Gastrocnemius medialis (tissue), 4 donors: ENCODE measurements around the gene DCHS2. TPM values are rescaled to one million over a fixed set of nuclear protein-coding genes. Genes with fewer than 3 reads are reported as not detected.

Experiments
- ATAC-seq, 2 donors: fragments of 150-250 bp; one replicate each; pipeline ENCODE4 v1.9.1; 2016
- DNase-seq, 2 donors: peaks; one replicate each; pipeline ENCODE4 v3.0.0-alpha.2; 2019
- H3K27ac ChIP-seq, 4 donors: fragments of 200-600 bp; sonication (generic); 1 replicate in 1 of 4; 2 replicates in 3 of 4; pipeline ENCODE4 v1.5.1; 2016 to 2018; ENCODE audit warnings: mild to moderate bottlenecking in 2 of 4, moderate library complexity in 1 of 4
- H3K27me3 ChIP-seq, 3 donors: fragments of 200-600 bp; sonication (generic) in 2 of 3; 1 replicate in 1 of 3; 2 replicates in 2 of 3; pipeline versions ENCODE4 v1.5.1 to v1.6.0; 2016 to 2019; ENCODE audit warnings: mild to moderate bottlenecking in 1 of 3, moderate library complexity in 1 of 3
- H3K36me3 ChIP-seq, 2 donors: fragments of 200-600 bp; sonication (generic) in 1 of 2; one replicate each; pipeline ENCODE4 v1.5.1; 2017 to 2018
- H3K4me1 ChIP-seq, 2 donors: fragments of 200-600 bp; sonication (generic) in 1 of 2; one replicate each; pipeline ENCODE4 v1.5.1; 2016 to 2017; ENCODE audit warnings: mild to moderate bottlenecking in 2 of 2
- H3K4me3 ChIP-seq, 4 donors: fragments of 200-600 bp; sonication (generic) in 3 of 4; 1 replicate in 1 of 4; 2 replicates in 3 of 4; pipeline ENCODE4 v1.5.1; 2016 to 2019; ENCODE audit warnings: mild to moderate bottlenecking in 2 of 4
- H3K9me3 ChIP-seq, 3 donors: fragments of 200-600 bp; sonication (generic) in 2 of 3; 1 replicate in 1 of 3; 2 replicates in 2 of 3; pipeline ENCODE4 v1.5.1; 2016 to 2019
- POLR2A ChIP-seq, 2 donors: fragments of 450-650 bp; IDR thresholded peaks; one replicate each; pipeline ENCODE4 v1.6.1; 2017; ENCODE audit warnings: antibody characterized with exemption in 2 of 2, mild to moderate bottlenecking in 2 of 2, moderate library complexity in 2 of 2
- in situ Hi-C, 4 donors: fragments of 200-750 bp; cut with MboI; loops; one replicate each; pipeline versions ENCODE4 v1.15.0 to v1.8.0; 2017; ENCODE audit warnings: low sequenced_read_pairs in 4 of 4
- intact Hi-C: fragments of 100-400 bp; cut with DNase I; formaldehyde crosslinking; loops from one replicate; pipeline ENCODE4 v1.15.1; 2023; ENCODE audit warnings: low total_unique reads
- total RNA-seq, 4 donors: library from RNA; depleted of rRNA; stranded (reverse); fragments of >200 nt; gene quantifications; one replicate each; pipeline versions ENCODE4 v1.1.0 to v1.2.3, GENCODE V29; 2016
- TF ChIP-seq, protein P1 (sequence below), 5 experiments: fragments of 450-650 bp in 3 of 5; fragments of 200-600 bp in 2 of 5; sonication (generic) in 2 of 5; IDR thresholded peaks in 4 of 5; conservative IDR thresholded peaks in 1 of 5; 1 replicate in 4 of 5; 2 replicates in 1 of 5; pipeline ENCODE4 v1.5.1; 2016 to 2019; ENCODE audit warnings: antibody characterized with exemption in 5 of 5, mild to moderate bottlenecking in 3 of 5, moderate library complexity in 3 of 5

The DCHS2 gene
- total RNA-seq, 4 donors from 2014 or later = under 0.01 to 0.18 (median 0.04) TPM

DNA sequence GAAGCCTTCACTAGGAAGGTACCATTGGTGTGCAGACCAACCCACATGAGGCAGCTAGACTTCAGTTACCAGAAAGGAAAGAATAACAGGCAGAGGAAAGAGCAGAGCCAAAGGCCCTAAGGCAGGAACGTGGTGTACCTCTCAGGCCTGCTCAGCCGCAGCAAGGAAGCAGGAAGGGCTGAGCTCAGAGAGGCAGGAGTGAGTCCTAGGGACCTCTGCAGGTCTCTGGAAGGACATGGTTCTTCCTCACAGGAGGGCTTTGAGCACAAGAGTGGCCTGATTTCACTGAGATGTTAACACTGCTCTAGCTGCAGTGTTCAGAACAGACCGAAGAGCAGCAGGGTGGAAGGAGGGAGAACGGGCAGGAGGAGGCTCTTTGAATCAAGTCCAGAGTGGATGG lies 124.6 kb downstream of the DCHS2 start:
- TF ChIP-seq POLR2A (IDR thresholded peaks at IDR 0.05) = no peak
- TF ChIP-seq, protein P1, sequence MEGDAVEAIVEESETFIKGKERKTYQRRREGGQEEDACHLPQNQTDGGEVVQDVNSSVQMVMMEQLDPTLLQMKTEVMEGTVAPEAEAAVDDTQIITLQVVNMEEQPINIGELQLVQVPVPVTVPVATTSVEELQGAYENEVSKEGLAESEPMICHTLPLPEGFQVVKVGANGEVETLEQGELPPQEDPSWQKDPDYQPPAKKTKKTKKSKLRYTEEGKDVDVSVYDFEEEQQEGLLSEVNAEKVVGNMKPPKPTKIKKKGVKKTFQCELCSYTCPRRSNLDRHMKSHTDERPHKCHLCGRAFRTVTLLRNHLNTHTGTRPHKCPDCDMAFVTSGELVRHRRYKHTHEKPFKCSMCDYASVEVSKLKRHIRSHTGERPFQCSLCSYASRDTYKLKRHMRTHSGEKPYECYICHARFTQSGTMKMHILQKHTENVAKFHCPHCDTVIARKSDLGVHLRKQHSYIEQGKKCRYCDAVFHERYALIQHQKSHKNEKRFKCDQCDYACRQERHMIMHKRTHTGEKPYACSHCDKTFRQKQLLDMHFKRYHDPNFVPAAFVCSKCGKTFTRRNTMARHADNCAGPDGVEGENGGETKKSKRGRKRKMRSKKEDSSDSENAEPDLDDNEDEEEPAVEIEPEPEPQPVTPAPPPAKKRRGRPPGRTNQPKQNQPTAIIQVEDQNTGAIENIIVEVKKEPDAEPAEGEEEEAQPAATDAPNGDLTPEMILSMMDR (IDR thresholded peaks at IDR 0.05 in 4 of 5, conservative IDR thresholded peaks at IDR 0.05 in 1 of 5) = no peak
- Histone ChIP-seq H3K4me1 (no peaks in the 10 kb centered on the region), H3K36me3 (no peaks in the 10 kb centered on the region), H3K27me3 (no peaks in the 10 kb centered on the region), H3K4me3 (no peak overlapping the region), H3K9me3 (no peaks in the 10 kb centered on the region), H3K27ac (no peak overlapping the region)
- ATAC-seq (no peak), DNase-seq (no peak)
- intact Hi-C loops (no loop called here), in situ Hi-C loops (no loop called here)

DNA sequence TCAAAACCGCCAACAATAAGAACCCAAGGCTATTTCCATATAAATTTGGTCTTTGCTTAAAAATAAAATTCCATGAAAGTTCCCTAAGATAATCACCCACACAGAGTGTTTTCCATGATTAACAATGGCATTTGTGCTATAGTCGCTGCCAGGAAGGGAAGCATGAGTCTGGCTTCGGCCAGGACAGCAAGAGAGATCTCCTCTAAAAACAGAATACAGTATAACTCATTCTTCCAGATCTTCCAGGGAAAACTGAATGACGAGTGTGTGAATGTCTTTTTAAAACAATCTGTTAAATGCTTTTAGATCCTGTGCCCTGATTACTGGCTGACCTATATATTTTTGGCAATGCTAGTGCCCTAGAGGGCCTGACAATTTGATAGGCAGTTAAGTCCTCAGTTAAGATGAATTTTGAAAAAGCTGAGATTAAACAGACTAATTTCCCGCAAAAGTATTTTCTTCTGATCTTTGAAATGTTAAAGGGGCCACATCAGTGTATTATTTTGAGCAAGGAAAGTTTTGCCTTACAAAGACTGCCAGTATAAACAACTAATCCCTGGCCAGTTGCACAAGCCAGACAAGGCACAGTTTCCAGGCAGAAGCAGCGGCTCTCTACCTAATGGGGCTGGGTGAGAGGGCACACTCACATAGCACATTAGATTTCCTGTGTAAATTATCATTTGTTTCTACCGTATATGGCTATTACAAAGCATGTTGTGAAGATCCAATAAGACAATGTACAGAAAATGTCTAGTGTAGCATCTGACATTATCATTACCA lies 127.3 kb downstream of the DCHS2 start:
- TF ChIP-seq, protein P1 (IDR thresholded peaks at IDR 0.05 in 4 of 5, conservative IDR thresholded peaks at IDR 0.05 in 1 of 5) = no peak
- no peak for TF ChIP-seq POLR2A (IDR thresholded peaks at IDR 0.05)
- intact Hi-C loops (no loop called here), in situ Hi-C loops (no loop called here)
- no peaks in the 10 kb centered on the region for H3K4me1 ChIP-seq
- H3K27me3 ChIP-seq = no peaks in the 10 kb centered on the region
- no peaks in the 10 kb centered on the region for H3K36me3 ChIP-seq
- ATAC-seq = no peak
- H3K9me3 ChIP-seq = no peaks in the 10 kb centered on the region
- H3K4me3 ChIP-seq = no peak overlapping the region
- H3K27ac ChIP-seq = no peak overlapping the region
- DNase-seq = no peak

DNA sequence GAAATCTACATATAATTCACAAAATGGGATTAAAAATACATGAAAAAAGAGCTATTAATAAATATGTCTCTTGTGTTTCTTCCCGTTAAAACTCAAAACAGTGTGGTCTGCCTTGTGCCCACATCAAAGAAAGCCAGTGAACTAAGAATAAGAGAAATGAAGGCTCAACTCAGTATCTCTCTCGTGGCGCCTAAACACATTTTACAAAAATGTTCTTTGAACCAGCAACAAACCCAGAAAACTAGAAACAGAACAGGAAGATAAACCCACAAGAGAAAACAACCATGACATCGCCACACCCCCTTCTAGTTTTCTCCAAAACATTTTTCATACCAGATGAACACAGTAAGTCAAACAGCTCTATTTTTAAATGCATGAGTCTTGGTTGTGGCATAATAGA lies 130.1 kb downstream of the DCHS2 start:
- Histone ChIP-seq H3K36me3 (no peaks in the 10 kb centered on the region), H3K27me3 (no peaks in the 10 kb centered on the region), H3K4me1 (no peaks in the 10 kb centered on the region), H3K9me3 (no peaks in the 10 kb centered on the region), H3K4me3 (no peak overlapping the region), H3K27ac (no peak overlapping the region)
- DNase-seq (no peak), ATAC-seq (no peak)
- intact Hi-C loops = no loop called here
- in situ Hi-C loops = no loop called here
- no peak for TF ChIP-seq POLR2A (IDR thresholded peaks at IDR 0.05)
- TF ChIP-seq, protein P1 (IDR thresholded peaks at IDR 0.05 in 4 of 5, conservative IDR thresholded peaks at IDR 0.05 in 1 of 5) = no peak

DNA sequence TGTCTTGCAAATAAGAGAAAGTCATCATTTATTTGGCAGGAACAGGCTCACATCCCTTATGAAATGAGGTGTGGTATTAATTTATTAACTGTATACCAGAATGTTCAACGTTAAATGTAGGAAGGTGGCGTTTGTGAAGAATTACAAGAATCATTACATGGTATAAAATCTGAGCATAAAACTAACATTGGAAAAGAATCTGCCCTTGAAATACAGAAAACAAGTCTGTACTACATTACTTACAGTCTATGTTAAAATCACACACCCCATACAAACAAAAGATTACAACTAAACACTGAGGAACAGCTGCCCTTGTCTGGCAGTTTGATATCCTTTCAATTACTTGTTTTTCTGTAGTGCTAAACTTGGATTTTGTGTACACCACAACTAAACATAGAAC lies 131.1 kb downstream of the DCHS2 start:
- ATAC-seq (no peak), DNase-seq (no peak)
- in situ Hi-C loops (no loop called here), intact Hi-C loops (no loop called here)
- Histone ChIP-seq H3K4me3 (no peak overlapping the region), H3K9me3 (no peaks in the 10 kb centered on the region), H3K4me1 (no peaks in the 10 kb centered on the region), H3K27ac (no peak overlapping the region), H3K27me3 (no peaks in the 10 kb centered on the region), H3K36me3 (no peaks in the 10 kb centered on the region)
- TF ChIP-seq, protein P1 (IDR thresholded peaks at IDR 0.05 in 4 of 5, conservative IDR thresholded peaks at IDR 0.05 in 1 of 5) = no peak
- TF ChIP-seq POLR2A (IDR thresholded peaks at IDR 0.05) = no peak

DNA sequence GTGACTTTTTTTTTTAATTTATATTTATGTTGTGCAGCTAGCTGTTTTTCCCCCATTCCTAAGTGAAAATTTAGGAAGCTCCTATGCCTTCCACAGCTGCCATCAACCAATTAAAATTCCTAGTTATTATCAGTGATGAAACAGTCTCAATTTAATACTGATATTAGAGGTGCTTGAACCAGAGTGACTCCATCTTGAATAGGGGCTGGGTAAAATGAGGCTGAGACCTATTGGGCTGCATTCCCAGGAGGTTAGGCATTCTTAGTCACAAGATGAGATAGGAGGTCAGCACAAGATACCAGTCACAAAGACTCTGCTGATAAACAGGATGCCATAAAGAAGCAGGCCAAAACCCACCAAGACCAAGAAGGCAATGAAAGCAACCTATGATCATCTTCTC lies 136.7 kb downstream of the DCHS2 start:
- Histone ChIP-seq H3K27ac (no peak overlapping the region), H3K36me3 (no peaks in the 10 kb centered on the region), H3K4me1 (no peaks in the 10 kb centered on the region), H3K4me3 (no peak overlapping the region), H3K9me3 (no peaks in the 10 kb centered on the region), H3K27me3 (no peaks in the 10 kb centered on the region)
- ATAC-seq (no peak), DNase-seq (no peak)
- intact Hi-C loops = no loop called here
- TF ChIP-seq, protein P1 (IDR thresholded peaks at IDR 0.05 in 4 of 5, conservative IDR thresholded peaks at IDR 0.05 in 1 of 5) = no peak
- no peak for TF ChIP-seq POLR2A (IDR thresholded peaks at IDR 0.05)
- in situ Hi-C loops = no loop called here
